HUES6 (cell line): ENCODE results near the gene ADD1.

Experiments used
- H3K27ac ChIP-seq: 2 replicates; pipeline ENCODE4 v1.7.0; 2013; ENCODE audit warnings: low read depth, mild to moderate bottlenecking, low read length, inconsistent platforms
- H3K27me3 ChIP-seq: 2 replicates; pipeline ENCODE4 v1.6.1; 2013; ENCODE audit warnings: low read length; ENCODE audit not compliant: control insufficient read depth, insufficient read depth
- H3K36me3 ChIP-seq: 2 replicates; pipeline ENCODE4 v1.6.1; 2013; ENCODE audit warnings: low read length; ENCODE audit not compliant: control insufficient read depth, insufficient read depth
- H3K4me1 ChIP-seq: 2 replicates; pipeline ENCODE4 v1.6.1; 2013; ENCODE audit warnings: low read length; ENCODE audit not compliant: control insufficient read depth, insufficient read depth
- H3K4me3 ChIP-seq: 2 replicates; pipeline ENCODE4 v1.5.1; 2013; ENCODE audit warnings: low read depth, low read length
- H3K9ac ChIP-seq: one replicate; pipeline ENCODE4 v1.6.1; 2013; ENCODE audit warnings: mild to moderate bottlenecking, low read length
- H3K9me3 ChIP-seq: 2 replicates; pipeline ENCODE4 v1.6.1; 2013; ENCODE audit warnings: low read depth, low read length; ENCODE audit not compliant: control insufficient read depth, insufficient read depth

Gene ADD1

GRCh38 chr4:2808001-2808400 is 35.6 kb upstream of the ADD1 start:
- H3K4me3 ChIP-seq = no peak overlapping the region
- no peaks in the 10 kb centered on the region for H3K27me3 ChIP-seq
- no peak overlapping the region for H3K27ac ChIP-seq
- H3K36me3 ChIP-seq = no peaks in the 10 kb centered on the region
- H3K9ac ChIP-seq = no peak overlapping the region
- no peaks in the 10 kb centered on the region for H3K9me3 ChIP-seq
- peaks cover 25% of the 10 kb centered on the region for H3K4me1 ChIP-seq

GRCh38 chr4:2809610-2810180 is 33.9 kb upstream of the ADD1 start:
- no peak overlapping the region for H3K27ac ChIP-seq
- H3K9me3 ChIP-seq = no peaks in the 10 kb centered on the region
- no peak overlapping the region for H3K4me3 ChIP-seq
- no peak overlapping the region for H3K9ac ChIP-seq
- peaks cover 29% of the 10 kb centered on the region for H3K4me1 ChIP-seq
- no peaks in the 10 kb centered on the region for H3K36me3 ChIP-seq
- no peaks in the 10 kb centered on the region for H3K27me3 ChIP-seq

GRCh38 chr4:2810388-2810787 is 33.3 kb upstream of the ADD1 start:
- H3K27me3 ChIP-seq = no peaks in the 10 kb centered on the region
- H3K36me3 ChIP-seq = no peaks in the 10 kb centered on the region
- no peaks in the 10 kb centered on the region for H3K9me3 ChIP-seq
- peaks cover 29% of the 10 kb centered on the region for H3K4me1 ChIP-seq
- H3K9ac ChIP-seq = no peak overlapping the region
- H3K4me3 ChIP-seq = no peak overlapping the region
- no peak overlapping the region for H3K27ac ChIP-seq

- peak overlapping the region; percentile 48; the same call in 1 of the 2 replicates for H3K27ac ChIP-seq
Measured at GRCh38 chr4:2811830-2812611, 31.6 kb upstream of the ADD1 start.

GRCh38 chr4:2812612-2813354 is 30.9 kb upstream of the ADD1 start:
- Histone ChIP-seq H3K36me3 (no peaks in the 10 kb centered on the region), H3K4me1 (peaks cover 35% of the 10 kb centered on the region), H3K9me3 (no peaks in the 10 kb centered on the region), H3K27ac (peak overlapping the region; percentile 48; the same call in 1 of the 2 replicates), H3K4me3 (no peak overlapping the region), H3K9ac (peak overlapping the region; percentile 31), H3K27me3 (0 out of 2 replicates have a peak, but pooled peaks cover 4% of the 10 kb centered on the region)

More at GRCh38 chr4:2811830-2812611, 31.6 kb upstream of the ADD1 start:
- H3K4me3 ChIP-seq = no peak overlapping the region
- H3K27me3 ChIP-seq = 0 out of 2 replicates have a peak, but pooled peaks cover under 1% of the 10 kb centered on the region
- H3K36me3 ChIP-seq = no peaks in the 10 kb centered on the region
- H3K4me1 ChIP-seq = peaks cover 29% of the 10 kb centered on the region
- peak overlapping the region; percentile 44 for H3K9ac ChIP-seq
- no peaks in the 10 kb centered on the region for H3K9me3 ChIP-seq

GRCh38 chr4:2813446-2814405 is 29.9 kb upstream of the ADD1 start:
- peaks cover 36% of the 10 kb centered on the region for H3K4me1 ChIP-seq
- 0 out of 2 replicates have a peak, but pooled peaks cover 4% of the 10 kb centered on the region for H3K27me3 ChIP-seq
- H3K27ac ChIP-seq = no peak overlapping the region
- H3K4me3 ChIP-seq = no peak overlapping the region
- no peaks in the 10 kb centered on the region for H3K9me3 ChIP-seq
- no peak overlapping the region for H3K9ac ChIP-seq
- H3K36me3 ChIP-seq = no peaks in the 10 kb centered on the region

GRCh38 chr4:2814627-2815270 is 28.9 kb upstream of the ADD1 start:
- Histone ChIP-seq H3K9me3 (no peaks in the 10 kb centered on the region), H3K9ac (no peak overlapping the region), H3K4me3 (no peak overlapping the region), H3K27me3 (0 out of 2 replicates have a peak, but pooled peaks cover 4% of the 10 kb centered on the region), H3K27ac (no peak overlapping the region), H3K36me3 (no peaks in the 10 kb centered on the region), H3K4me1 (peaks cover 36% of the 10 kb centered on the region)

GRCh38 chr4:2816401-2816954 is 27.2 kb upstream of the ADD1 start:
- Histone ChIP-seq H3K27ac (no peak overlapping the region), H3K9me3 (no peaks in the 10 kb centered on the region), H3K27me3 (0 out of 2 replicates have a peak, but pooled peaks cover 4% of the 10 kb centered on the region), H3K36me3 (peaks cover 9% of the 10 kb centered on the region), H3K4me1 (peaks cover 25% of the 10 kb centered on the region), H3K9ac (no peak overlapping the region), H3K4me3 (no peak overlapping the region)

- Histone ChIP-seq H3K27me3 (0 out of 2 replicates have a peak, but pooled peaks cover 4% of the 10 kb centered on the region), H3K27ac (no peak overlapping the region), H3K36me3 (peaks cover 10% of the 10 kb centered on the region), H3K9me3 (no peaks in the 10 kb centered on the region), H3K4me3 (no peak overlapping the region), H3K4me1 (peaks cover 18% of the 10 kb centered on the region), H3K9ac (no peak overlapping the region)
Measured at GRCh38 chr4:2817137-2817536, 26.5 kb upstream of the ADD1 start.
